ENCODE results near the gene MAN1B1.

- no peak for TF ChIP-seq TAF1 (IDR thresholded peaks at IDR 0.05; ENCODE audit: low read depth, low read length)
- TF ChIP-seq POLR2A (IDR thresholded peaks at IDR 0.05; ENCODE audit: low read depth, low read length) = no peak
- TF ChIP-seq POLR2AphosphoS5 (IDR thresholded peaks at IDR 0.05; ENCODE audit: low read depth, low read length) = no peak
- TF ChIP-seq SPI1 (IDR thresholded peaks at IDR 0.05; ENCODE audit: low read depth, low read length) = no peak
Observed at GRCh38 chr9:137048655-137049543, 37.9 kb upstream of the MAN1B1 start.

Data from GM12891 (cell line).